ENCODE data around the gene SMURF1. TPM values are rescaled to one million over a fixed set of nuclear protein-coding genes. Genes with fewer than 3 reads are reported as not detected.

SMURF1 gene
- polyA plus RNA-seq, 1 donor from 2014 or later = 22.9 TPM

DNA sequence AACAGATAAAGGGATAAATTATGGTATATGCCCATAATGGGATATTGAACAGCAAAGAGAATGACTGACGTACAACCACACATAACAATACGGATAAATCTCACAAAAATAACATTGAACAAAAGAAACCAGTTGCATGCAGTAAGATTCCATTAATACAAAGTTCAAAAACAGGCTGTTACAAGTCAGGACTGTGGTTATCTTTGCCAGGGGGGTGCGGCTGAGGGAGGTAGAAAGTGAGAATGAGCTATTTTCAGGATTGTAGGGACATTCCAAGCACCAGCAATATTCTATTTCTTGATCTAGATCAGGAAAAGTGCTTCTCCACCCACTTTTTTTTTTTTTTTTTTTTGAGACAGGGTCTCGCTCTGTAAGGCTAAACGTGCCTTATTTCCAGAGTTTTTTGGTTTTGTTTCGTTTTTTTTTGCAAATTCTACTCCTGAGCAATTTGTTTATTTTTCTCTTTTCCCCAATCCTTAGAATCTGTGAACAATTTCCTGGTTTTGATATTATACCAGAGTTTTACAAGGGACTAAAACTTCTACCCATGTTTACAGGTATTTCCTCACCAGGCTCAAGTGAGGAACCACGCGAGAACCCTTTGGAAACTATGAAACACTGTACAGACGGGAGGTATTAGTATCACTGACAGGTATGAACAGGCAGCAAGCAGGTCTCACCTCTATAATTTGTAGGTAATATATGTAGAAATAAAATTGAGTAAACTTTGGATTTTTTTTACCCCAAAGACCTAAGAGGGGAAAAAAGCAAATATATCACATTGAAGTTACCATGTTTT lies 9.9 kb downstream of the SMURF1 start:
- no peaks in the 10 kb centered on the region for H3K27me3 ChIP-seq (ENCODE audit: insufficient read depth, low read depth, low read length)
- no peak for TF ChIP-seq RAD21 (conservative IDR thresholded peaks at IDR 0.05)
- no peak for TF ChIP-seq EZH2 (IDR thresholded peaks at IDR 0.05; ENCODE audit: borderline replicate concordance, insufficient read depth, low read length, poor library complexity, severe bottlenecking)
- TF ChIP-seq REST (IDR thresholded peaks at IDR 0.05; ENCODE audit: borderline replicate concordance) = no peak
- no peak for TF ChIP-seq SMC3 (conservative IDR thresholded peaks at IDR 0.05; ENCODE audit: poor library complexity)
- TF ChIP-seq POLR2AphosphoS5 (IDR thresholded peaks at IDR 0.05) = no peak
- TF ChIP-seq MXI1 (conservative IDR thresholded peaks at IDR 0.05; ENCODE audit: poor library complexity, severe bottlenecking) = no peak
- no peak for TF ChIP-seq TAF1 (IDR thresholded peaks at IDR 0.05; ENCODE audit: low read depth)
- no peak for TF ChIP-seq CTCF (IDR thresholded peaks at IDR 0.05; ENCODE audit: poor library complexity, severe bottlenecking)
- TF ChIP-seq EP300 (conservative IDR thresholded peaks at IDR 0.05; ENCODE audit: poor library complexity, severe bottlenecking) = no peak
- H3K9ac ChIP-seq (ENCODE audit: low read length) = no peak overlapping the region
- no peaks in the 10 kb centered on the region for H3K36me3 ChIP-seq (ENCODE audit: insufficient read depth, low read length)
- no peaks in the 10 kb centered on the region for H4K20me1 ChIP-seq (ENCODE audit: insufficient read depth)
- no peak overlapping the region for H2AFZ ChIP-seq (ENCODE audit: low read depth, low read length)
- no peak overlapping the region for H3K4me2 ChIP-seq (ENCODE audit: low read length)
- no peaks in the 10 kb centered on the region for H3K9me3 ChIP-seq (ENCODE audit: low read length)
- peaks cover 64% of the 10 kb centered on the region for H3K79me2 ChIP-seq (replicated peaks; ENCODE audit: insufficient read depth, low read length)
- no peak overlapping the region for H3K4me3 ChIP-seq (ENCODE audit: low read length)
- no peaks in the 10 kb centered on the region for H3K9me2 ChIP-seq (ENCODE audit: insufficient read depth, low read length)
- H3F3A ChIP-seq (ENCODE audit: insufficient read depth, low read length, poor library complexity, severe bottlenecking) = no peaks in the 10 kb centered on the region
- H3K27ac ChIP-seq (ENCODE audit: low read length) = no peak overlapping the region

GRCh38 chr7:99132595-99133321 lies 11.2 kb downstream of the SMURF1 start:
- H3K27me3 ChIP-seq (ENCODE audit: insufficient read depth, low read depth, low read length) = no peaks in the 10 kb centered on the region
- no peaks in the 10 kb centered on the region for H3K9me2 ChIP-seq (ENCODE audit: insufficient read depth, low read length)
- H3K4me2 ChIP-seq (ENCODE audit: low read length) = no peak overlapping the region
- no peaks in the 10 kb centered on the region for H3K36me3 ChIP-seq (ENCODE audit: insufficient read depth, low read length)
- no peak overlapping the region for H3K4me3 ChIP-seq (ENCODE audit: low read length)
- H3K9me3 ChIP-seq (ENCODE audit: low read length) = no peaks in the 10 kb centered on the region
- peaks cover 75% of the 10 kb centered on the region for H3K79me2 ChIP-seq (replicated peaks; ENCODE audit: insufficient read depth, low read length)
- no peak overlapping the region for H3K9ac ChIP-seq (ENCODE audit: low read length)
- no peaks in the 10 kb centered on the region for H3F3A ChIP-seq (ENCODE audit: insufficient read depth, low read length, poor library complexity, severe bottlenecking)
- H3K27ac ChIP-seq (ENCODE audit: low read length) = no peak overlapping the region
- no peak overlapping the region for H2AFZ ChIP-seq (ENCODE audit: low read depth, low read length)
- no peaks in the 10 kb centered on the region for H4K20me1 ChIP-seq (ENCODE audit: insufficient read depth)
- TF ChIP-seq POLR2AphosphoS5 (IDR thresholded peaks at IDR 0.05) = no peak
- no peak for TF ChIP-seq TAF1 (IDR thresholded peaks at IDR 0.05; ENCODE audit: low read depth)
- no peak for TF ChIP-seq MXI1 (conservative IDR thresholded peaks at IDR 0.05; ENCODE audit: poor library complexity, severe bottlenecking)
- no peak for TF ChIP-seq REST (IDR thresholded peaks at IDR 0.05; ENCODE audit: borderline replicate concordance)
